Umbilical cord (tissue), 1 donor: ENCODE measurements around the gene SNCG. TPM values are rescaled to one million over a fixed set of nuclear protein-coding genes. Genes with fewer than 3 reads are reported as not detected.

Experiments used
- total RNA-seq: library from RNA; depleted of rRNA; stranded (reverse); fragments of >200 nt; gene quantifications from one replicate; pipeline ENCODE4 v1.2.3, GENCODE V29; 2014; ENCODE audit warnings: low replicate concordance; ENCODE audit not compliant: insufficient read depth

SNCG gene
- total RNA-seq, 1 donor from 2014 or later = 5.3 TPM

Other genes with a start within 250 kb of the SNCG start
- 66.4 TPM for gene BMPR1A, start 202.0 kb upstream of the SNCG start, total RNA-seq
- 29.1 TPM for gene MMRN2, start 984 bp upstream of the SNCG start, total RNA-seq
- gene ADIRF, start 9.9 kb downstream of the SNCG start, total RNA-seq = 21.9 TPM
- gene FAM25A, start 61.7 kb downstream of the SNCG start, total RNA-seq = not detected
- gene GLUD1, start 136.2 kb downstream of the SNCG start, total RNA-seq = 82.8 TPM
- 32.7 TPM for gene SHLD2, start 136.6 kb downstream of the SNCG start, total RNA-seq